Activated CD4-positive, alpha-beta memory T cell treated with anti-CD3 and anti-CD28 coated beads for 36 hours (primary cell): Measurements from ENCODE around the gene BAHCC1. TPM values are rescaled to one million over a fixed set of nuclear protein-coding genes. Genes with fewer than 3 reads are reported as not detected.

Source experiments
- CTCF ChIA-PET: fragments of 350-600 bp; sonication (Branson Sonifier 250); formaldehyde crosslinking; loops from one replicate; lab custom pipeline; 2021; ENCODE audit warnings: antibody characterized with exemption, inconsistent platforms; lab: Charles Lee
- POLR2A ChIA-PET: fragments of 350-600 bp; sonication (Branson Sonifier 250); formaldehyde crosslinking; loops from one replicate; lab custom pipeline; 2021; ENCODE audit warnings: antibody characterized with exemption; lab: Charles Lee
- DNase-seq: peaks from one replicate; pipeline ENCODE4 v3.0.0-alpha.2; 2020
- H3K27ac Mint-ChIP-seq: one replicate; pipeline ENCODE4 v1.8.0; 2021; ENCODE audit warnings: mixed read lengths
- H3K27me3 Mint-ChIP-seq: one replicate; pipeline ENCODE4 v1.8.0; 2021; ENCODE audit warnings: mixed read lengths
- H3K36me3 Mint-ChIP-seq: one replicate; pipeline ENCODE4 v1.8.0; 2021; ENCODE audit warnings: mixed read lengths
- H3K4me1 Mint-ChIP-seq: one replicate; pipeline ENCODE4 v1.8.0; 2021; ENCODE audit warnings: low read depth, mixed read lengths
- H3K4me3 Mint-ChIP-seq: one replicate; pipeline ENCODE4 v1.8.0; 2021; ENCODE audit warnings: mild to moderate bottlenecking, mixed read lengths
- H3K9me3 Mint-ChIP-seq: one replicate; pipeline ENCODE4 v1.8.0; 2021; ENCODE audit warnings: mixed read lengths
- intact Hi-C: fragments of 100-400 bp; cut with micrococcal nuclease; formaldehyde crosslinking; loops from one replicate; pipeline ENCODE4 v1.15.1; 2023
- total RNA-seq, 2 experiments: library from RNA; stranded (reverse); gene quantifications; one replicate each; pipeline ENCODE4 v1.2.3, GENCODE V29; 2021

Gene BAHCC1
- total RNA-seq, 2 experiments from 2014 or later = 0.10 TPM; not detected in 1

GRCh38 chr17:81390873-81391255 lies 4.4 kb upstream of the BAHCC1 start:
- ChIA-PET CTCF (no interaction called here), POLR2A (no interaction called here)
- no peak overlapping the region for H3K27ac Mint-ChIP-seq
- H3K27me3 Mint-ChIP-seq = peaks cover 57% of the 10 kb centered on the region
- no peaks in the 10 kb centered on the region for H3K9me3 Mint-ChIP-seq
- peaks cover 17% of the 10 kb centered on the region for H3K4me1 Mint-ChIP-seq
- intact Hi-C loops = no loop called here
- DNase-seq = no peak
- H3K36me3 Mint-ChIP-seq = peaks cover 2% of the 10 kb centered on the region
- H3K4me3 Mint-ChIP-seq = no peak overlapping the region

DNA sequence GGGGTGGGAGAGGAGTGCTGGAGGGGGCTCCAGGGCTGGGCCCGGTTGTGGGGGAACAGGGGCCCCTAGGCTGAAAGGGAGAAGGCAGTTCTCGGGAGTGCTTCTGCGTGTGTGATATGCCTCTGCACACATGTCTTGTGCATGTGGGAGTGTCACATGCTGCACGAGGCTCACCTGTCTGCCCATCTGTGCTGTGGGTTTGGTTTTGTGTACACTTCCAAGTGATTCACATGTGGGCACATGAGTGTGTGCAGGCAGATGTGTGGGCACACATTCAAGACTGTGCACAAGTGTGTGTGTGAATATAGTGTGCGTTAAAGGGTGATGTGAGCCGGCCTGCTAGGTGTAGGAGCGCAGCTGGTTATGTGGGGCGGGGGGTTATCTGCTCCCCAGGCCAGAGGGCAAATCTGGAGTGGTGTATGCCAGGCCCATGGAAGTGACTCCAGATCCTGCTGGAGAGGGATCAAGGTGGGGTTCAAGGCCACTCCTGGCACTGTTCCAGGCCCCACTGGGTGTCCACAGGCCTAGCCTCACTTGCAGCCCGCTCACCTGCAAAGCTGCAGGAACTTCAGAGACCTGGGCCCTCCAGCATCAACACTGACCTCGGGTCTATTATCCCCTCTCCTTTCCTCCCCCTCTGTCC lies 3.8 kb upstream of the BAHCC1 start:
- H3K27ac Mint-ChIP-seq = no peak overlapping the region
- no peaks in the 10 kb centered on the region for H3K9me3 Mint-ChIP-seq
- H3K27me3 Mint-ChIP-seq = peaks cover 52% of the 10 kb centered on the region
- peaks cover 2% of the 10 kb centered on the region for H3K36me3 Mint-ChIP-seq
- no peak overlapping the region for H3K4me3 Mint-ChIP-seq
- CTCF ChIA-PET = no interaction called here
- intact Hi-C loops = no loop called here
- POLR2A ChIA-PET = no interaction called here
- DNase-seq = no peak
- H3K4me1 Mint-ChIP-seq = peaks cover 17% of the 10 kb centered on the region

DNA sequence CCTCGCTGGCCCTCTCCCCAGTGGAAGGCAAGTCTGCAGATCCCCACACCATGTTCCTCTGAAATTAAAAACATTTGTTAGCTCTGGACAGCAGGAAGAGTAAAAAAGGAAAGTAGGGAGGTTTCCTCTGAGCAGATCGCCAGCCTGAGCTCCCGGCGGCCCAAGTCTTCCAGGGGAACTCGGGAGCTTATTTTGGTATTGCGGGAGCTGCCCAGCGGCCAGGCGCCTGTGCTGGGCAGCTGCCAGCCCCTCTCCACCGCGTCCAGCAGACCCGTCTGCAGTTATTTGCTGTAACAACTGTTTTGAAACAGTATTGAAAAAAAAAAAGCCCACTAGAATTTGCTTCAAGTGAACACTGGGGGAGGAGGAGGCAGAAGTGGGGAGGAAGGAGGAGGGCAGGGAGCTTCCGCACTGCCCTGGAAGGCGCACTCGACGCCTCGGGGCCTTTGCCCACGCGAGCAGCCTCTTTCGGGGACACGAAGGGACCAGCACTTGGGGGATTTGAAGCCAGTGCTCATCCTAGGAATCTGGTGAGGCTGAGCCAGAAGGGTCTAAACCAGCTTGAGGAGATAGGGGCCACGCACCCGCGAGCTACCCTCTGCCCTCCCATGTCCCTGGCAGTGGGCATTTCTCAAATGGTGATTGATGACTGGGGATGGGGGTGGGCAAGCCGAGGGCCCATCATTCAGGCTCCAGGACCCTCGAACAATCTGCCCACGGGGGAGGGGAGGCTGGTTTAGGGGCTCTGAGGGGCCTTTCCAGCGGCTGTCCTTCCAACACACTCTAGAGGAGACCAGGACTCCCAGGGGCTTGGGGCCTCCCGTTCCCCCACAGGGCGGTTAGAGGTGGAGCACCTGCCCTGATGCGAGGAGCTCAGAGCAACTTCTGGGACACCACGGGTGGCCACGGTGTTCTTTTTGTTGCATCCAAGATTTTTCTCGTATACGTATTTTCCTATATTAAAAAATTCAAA lies 3.0 kb upstream of the BAHCC1 start:
- H3K4me1 Mint-ChIP-seq = peaks cover 17% of the 10 kb centered on the region
- intact Hi-C loops = no loop called here
- H3K36me3 Mint-ChIP-seq = peaks cover 2% of the 10 kb centered on the region
- peaks cover 51% of the 10 kb centered on the region for H3K27me3 Mint-ChIP-seq
- no peak for DNase-seq
- no peak overlapping the region for H3K27ac Mint-ChIP-seq
- H3K9me3 Mint-ChIP-seq = no peaks in the 10 kb centered on the region
- peak overlapping the region; percentile 16 for H3K4me3 Mint-ChIP-seq
- ChIA-PET CTCF (interaction anchor here (1.0 kb wide), 1 partner anchor 49 kb away, joined by 3 read pairs; no protein-coding TSS in a partner anchor), POLR2A (no interaction called here)

GRCh38 chr17:81392909-81393654 lies 2.2 kb upstream of the BAHCC1 start:
- H3K36me3 Mint-ChIP-seq = peaks cover 2% of the 10 kb centered on the region
- H3K27me3 Mint-ChIP-seq = peaks cover 53% of the 10 kb centered on the region
- no peaks in the 10 kb centered on the region for H3K9me3 Mint-ChIP-seq
- peaks cover 19% of the 10 kb centered on the region for H3K4me1 Mint-ChIP-seq
- ChIA-PET CTCF (interaction anchor here (1.0 kb wide), 1 partner anchor 48 kb away, joined by 3 read pairs; no protein-coding TSS in a partner anchor), POLR2A (no interaction called here)
- intact Hi-C loops = no loop called here
- H3K4me3 Mint-ChIP-seq = peak overlapping the region; percentile 16
- no peak for DNase-seq
- H3K27ac Mint-ChIP-seq = no peak overlapping the region

DNA sequence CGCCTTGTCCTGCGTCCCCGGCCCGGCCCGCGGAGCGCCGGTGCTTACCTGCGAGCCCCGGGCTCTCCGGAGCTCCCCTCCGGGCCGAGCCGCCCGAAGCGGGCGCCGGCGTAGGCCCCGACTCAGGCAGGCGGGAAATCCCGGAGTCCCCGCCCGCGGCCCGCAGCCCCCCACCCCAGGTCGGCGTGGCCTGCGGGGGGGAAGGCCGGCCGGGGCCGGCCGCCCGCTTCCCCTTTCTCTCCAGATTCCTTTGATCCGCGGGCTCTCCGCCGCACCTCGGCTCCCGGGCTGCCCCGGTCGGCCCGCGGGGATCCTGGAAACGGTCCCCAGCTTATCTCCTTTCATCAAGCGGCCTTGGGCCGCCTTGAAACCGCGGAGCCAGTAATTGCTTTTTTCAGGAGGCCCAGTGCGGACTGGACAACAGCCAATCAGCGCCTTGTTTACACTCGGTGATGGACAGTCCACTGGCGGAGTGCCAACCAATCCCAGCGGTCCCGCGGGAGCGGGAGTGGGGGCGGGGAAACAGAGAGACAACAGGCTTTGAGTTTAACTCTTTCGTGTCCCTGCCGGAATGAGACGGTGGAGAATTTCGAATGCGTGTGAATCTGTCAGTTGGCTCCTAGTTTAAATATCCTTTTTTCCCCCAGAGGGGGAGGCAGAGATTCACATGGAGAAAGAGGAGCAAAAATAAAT lies 1.4 kb upstream of the BAHCC1 start:
- no peak overlapping the region for H3K27ac Mint-ChIP-seq
- H3K9me3 Mint-ChIP-seq = no peaks in the 10 kb centered on the region
- intact Hi-C loops = no loop called here
- ChIA-PET CTCF (no interaction called here), POLR2A (no interaction called here)
- peaks cover 22% of the 10 kb centered on the region for H3K4me1 Mint-ChIP-seq
- peaks cover 52% of the 10 kb centered on the region for H3K27me3 Mint-ChIP-seq
- H3K4me3 Mint-ChIP-seq = peak overlapping the region; percentile 39
- H3K36me3 Mint-ChIP-seq = peaks cover 2% of the 10 kb centered on the region
- peak; percentile 94 for DNase-seq

GRCh38 chr17:81394377-81394920 lies 808 bp upstream of the BAHCC1 start:
- CTCF ChIA-PET = interaction anchor here (1.2 kb wide), 2 partner anchors 90 to 99 kb away, joined by 3 to 7 read pairs; no protein-coding TSS in a partner anchor
- Mint-ChIP-seq H3K9me3 (no peaks in the 10 kb centered on the region), H3K36me3 (peaks cover 2% of the 10 kb centered on the region), H3K4me3 (peak overlapping the region; percentile 39), H3K4me1 (peaks cover 24% of the 10 kb centered on the region), H3K27ac (no peak overlapping the region), H3K27me3 (peaks cover 53% of the 10 kb centered on the region)
- DNase-seq = no peak
- intact Hi-C loops = no loop called here
- POLR2A ChIA-PET = interaction anchor here (1.0 kb wide), 1 partner anchor 48 kb away, joined by 3 read pairs; no protein-coding TSS in a partner anchor

- intact Hi-C loops = loop anchor here (1.0 to 5.0 kb wide), 5 partner anchors 49 to 1583 kb away; partner anchors contain the start of gene SLC38A10
- no peak for DNase-seq
- Mint-ChIP-seq H3K27me3 (peaks cover 55% of the 10 kb centered on the region), H3K36me3 (peaks cover 2% of the 10 kb centered on the region), H3K4me1 (peaks cover 27% of the 10 kb centered on the region), H3K9me3 (no peaks in the 10 kb centered on the region), H3K4me3 (peak overlapping the region; percentile 53), H3K27ac (no peak overlapping the region)
- ChIA-PET CTCF (interaction anchor here (0.6 to 1.2 kb wide), 4 partner anchors 89 to 233 kb away, joined by 3 to 7 read pairs (median 4); no protein-coding TSS in a partner anchor), POLR2A (no interaction called here)
Measured at GRCh38 chr17:81395600-81396277, 482 bp downstream of the BAHCC1 start.

- Mint-ChIP-seq H3K36me3 (peaks cover 2% of the 10 kb centered on the region), H3K9me3 (no peaks in the 10 kb centered on the region), H3K27ac (no peak overlapping the region), H3K4me3 (no peak overlapping the region), H3K27me3 (peaks cover 58% of the 10 kb centered on the region), H3K4me1 (peaks cover 27% of the 10 kb centered on the region)
- intact Hi-C loops = loop anchor here (5.0 kb wide), 3 partner anchors 86 to 1584 kb away; partner anchors contain the start of gene SLC38A10
- CTCF ChIA-PET = interaction anchor here (1.2 to 1.8 kb wide), 2 partner anchors 86 to 89 kb away, joined by 3 to 10 read pairs; no protein-coding TSS in a partner anchor
- POLR2A ChIA-PET = no interaction called here
- DNase-seq = no peak
Measured at GRCh38 chr17:81396278-81396721, 1.0 kb downstream of the BAHCC1 start.

- POLR2A ChIA-PET = interaction anchor here (0.6 kb wide), 1 partner anchor 156 kb away, joined by 3 read pairs; no protein-coding TSS in a partner anchor
- intact Hi-C loops = loop anchor here (5.0 kb wide), 3 partner anchors 85 to 1585 kb away; partner anchors contain the start of gene SLC38A10
- peaks cover 2% of the 10 kb centered on the region for H3K36me3 Mint-ChIP-seq
- peak; percentile 47 for DNase-seq
- peaks cover 56% of the 10 kb centered on the region for H3K27me3 Mint-ChIP-seq
- CTCF ChIA-PET = interaction anchor here (1.2 to 1.8 kb wide), 2 partner anchors 87 to 88 kb away, joined by 3 to 10 read pairs; no protein-coding TSS in a partner anchor
- H3K4me1 Mint-ChIP-seq = peaks cover 27% of the 10 kb centered on the region
- H3K4me3 Mint-ChIP-seq = no peak overlapping the region
- no peaks in the 10 kb centered on the region for H3K9me3 Mint-ChIP-seq
- no peak overlapping the region for H3K27ac Mint-ChIP-seq
Measured at GRCh38 chr17:81396722-81397313, 1.6 kb downstream of the BAHCC1 start.
